PC-9 (cell line): Measurements from ENCODE around the gene TPD52L1. TPM values are rescaled to one million over a fixed set of nuclear protein-coding genes. Genes with fewer than 3 reads are reported as not detected.

ENCODE experiments used
- BruUV-seq: library from RNA; stranded (reverse); fragments of 400-500 nt; replicated peaks from 2 replicates; lab custom pipeline; 2021; lab: Mats Ljungman, UMichigan
- CTCF ChIA-PET: fragments of 300-600 bp; sonication (Branson Sonifier 250); formaldehyde crosslinking; loops from one replicate; lab custom pipeline; 2022; ENCODE audit warnings: antibody characterized with exemption; lab: Charles Lee
- POLR2A ChIA-PET: fragments of 300-600 bp; sonication (Branson Sonifier 250); formaldehyde crosslinking; loops from one replicate; lab custom pipeline; 2022; ENCODE audit warnings: antibody characterized with exemption; ENCODE audit not compliant: unreplicated experiment; lab: Charles Lee
- DNase-seq, 2 experiments: peaks; one replicate each; pipeline versions ENCODE4 v3.0.0 to v3.0.0-alpha.2; 2015 to 2022; ENCODE audit warnings: mixed read lengths in 1 of 2
- H2AFZ ChIP-seq: fragments of 200-600 bp; sonication (generic); 2 replicates; pipeline ENCODE4 v1.8.1; 2017; ENCODE audit warnings: antibody characterized with exemption
- H3F3A ChIP-seq: fragments of 200-600 bp; sonication (generic); 2 replicates; pipeline ENCODE4 v1.8.1; 2017; ENCODE audit warnings: antibody characterized with exemption, mild to moderate bottlenecking, low read depth; ENCODE audit not compliant: insufficient read depth
- H3K27ac ChIP-seq: fragments of 200-600 bp; sonication (generic); 2 replicates; pipeline ENCODE4 v1.6.1; 2016; ENCODE audit warnings: mixed run types
- H3K27me3 ChIP-seq: fragments of 200-600 bp; sonication (generic); 2 replicates; pipeline ENCODE4 v1.6.1; 2016; ENCODE audit warnings: low read depth, mixed run types; ENCODE audit not compliant: insufficient read depth
- H3K36me3 ChIP-seq: fragments of 200-600 bp; sonication (generic); 2 replicates; pipeline ENCODE4 v1.6.1; 2016; ENCODE audit warnings: low read depth, mixed run types
- H3K4me1 ChIP-seq: fragments of 200-600 bp; sonication (generic); replicated peaks from 2 replicates; pipeline ENCODE4 v1.6.1; 2016; ENCODE audit warnings: mixed run types; ENCODE audit not compliant: insufficient read depth
- H3K4me2 ChIP-seq: fragments of 200-600 bp; sonication (generic); 2 replicates; pipeline ENCODE4 v1.6.1; 2017; ENCODE audit warnings: mixed run types
- H3K4me3 ChIP-seq: fragments of 200-600 bp; sonication (generic); 2 replicates; pipeline ENCODE4 v1.6.1; 2016; ENCODE audit warnings: mixed run types
- H3K79me2 ChIP-seq: fragments of 200-600 bp; sonication (generic); 2 replicates; pipeline ENCODE4 v1.6.1; 2017; ENCODE audit warnings: low read depth, mixed run types
- H3K9me2 ChIP-seq: fragments of 200-600 bp; sonication (generic); 2 replicates; pipeline ENCODE4 v1.8.1; 2017; ENCODE audit warnings: mild to moderate bottlenecking; ENCODE audit not compliant: insufficient read depth
- H3K9me3 ChIP-seq: fragments of 200-600 bp; sonication (generic); 2 replicates; pipeline ENCODE4 v1.8.1; 2016; ENCODE audit warnings: low read depth; ENCODE audit not compliant: insufficient read depth
- H4K20me1 ChIP-seq: fragments of 200-600 bp; sonication (generic); 2 replicates; pipeline ENCODE4 v1.8.1; 2017; ENCODE audit not compliant: insufficient read depth
- EZH2 ChIP-seq: fragments of 200-600 bp; sonication (generic); IDR thresholded peaks from 2 replicates; pipeline ENCODE4 v1.8.0; 2017; ENCODE audit warnings: antibody characterized with exemption, low read depth
- intact Hi-C: fragments of 100-400 bp; cut with micrococcal nuclease; formaldehyde crosslinking; loops from one replicate; pipeline ENCODE4 v1.10.0; 2022; ENCODE audit not compliant: unreplicated experiment
- total RNA-seq: library from RNA; stranded (reverse); gene quantifications from 2 replicates; pipeline ENCODE4 v1.2.3, GENCODE V29; 2021
- TF ChIP-seq, protein P1 (sequence below): fragments of 200-600 bp; sonication (generic); conservative IDR thresholded peaks from 2 replicates; pipeline ENCODE4 v1.6.1; 2017; ENCODE audit warnings: mixed run types, antibody characterized with exemption, mild to moderate bottlenecking, moderate library complexity

TPD52L1 gene
- total RNA-seq, 1 experiment from 2014 or later: 203 TPM

DNA sequence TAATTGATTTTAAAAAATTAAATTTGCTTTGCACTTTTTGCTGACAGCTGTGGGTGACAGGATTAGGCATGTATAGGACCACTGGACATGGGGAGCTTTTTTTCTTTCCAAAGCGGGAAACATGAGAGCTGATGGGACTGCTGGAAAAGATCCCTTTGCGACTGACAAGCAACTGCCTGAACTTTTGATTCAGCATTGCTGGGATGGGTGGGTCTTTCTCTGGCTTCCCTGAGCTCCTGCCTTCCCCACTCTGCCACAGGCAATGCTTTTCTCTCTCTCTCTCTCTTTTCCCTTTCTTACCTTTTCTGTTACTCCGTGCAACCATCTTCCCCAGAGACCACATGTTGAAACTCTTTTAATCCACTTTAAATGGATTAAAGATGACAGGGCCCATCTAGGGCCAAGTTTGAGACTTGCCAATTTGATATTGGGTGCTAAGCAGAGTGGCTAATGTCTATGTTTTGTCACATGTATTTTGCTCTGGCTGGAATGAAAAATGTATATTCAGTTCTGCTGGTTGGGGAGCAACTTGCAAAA is 33.5 kb upstream of the TPD52L1 start:
- Histone ChIP-seq H3F3A (no peaks in the 10 kb centered on the region), H3K27me3 (no peaks in the 10 kb centered on the region), H3K9me3 (no peaks in the 10 kb centered on the region; the same call in 1 of the 2 replicates), H3K36me3 (no peaks in the 10 kb centered on the region), H3K4me1 (peaks cover 19% of the 10 kb centered on the region), H3K4me3 (no peak overlapping the region), H3K79me2 (no peaks in the 10 kb centered on the region), H3K4me2 (no peak overlapping the region), H2AFZ (no peak overlapping the region), H3K27ac (no peak overlapping the region), H3K9me2 (no peaks in the 10 kb centered on the region), H4K20me1 (no peaks in the 10 kb centered on the region)
- no peak for TF ChIP-seq EZH2
- TF ChIP-seq, protein P1, sequence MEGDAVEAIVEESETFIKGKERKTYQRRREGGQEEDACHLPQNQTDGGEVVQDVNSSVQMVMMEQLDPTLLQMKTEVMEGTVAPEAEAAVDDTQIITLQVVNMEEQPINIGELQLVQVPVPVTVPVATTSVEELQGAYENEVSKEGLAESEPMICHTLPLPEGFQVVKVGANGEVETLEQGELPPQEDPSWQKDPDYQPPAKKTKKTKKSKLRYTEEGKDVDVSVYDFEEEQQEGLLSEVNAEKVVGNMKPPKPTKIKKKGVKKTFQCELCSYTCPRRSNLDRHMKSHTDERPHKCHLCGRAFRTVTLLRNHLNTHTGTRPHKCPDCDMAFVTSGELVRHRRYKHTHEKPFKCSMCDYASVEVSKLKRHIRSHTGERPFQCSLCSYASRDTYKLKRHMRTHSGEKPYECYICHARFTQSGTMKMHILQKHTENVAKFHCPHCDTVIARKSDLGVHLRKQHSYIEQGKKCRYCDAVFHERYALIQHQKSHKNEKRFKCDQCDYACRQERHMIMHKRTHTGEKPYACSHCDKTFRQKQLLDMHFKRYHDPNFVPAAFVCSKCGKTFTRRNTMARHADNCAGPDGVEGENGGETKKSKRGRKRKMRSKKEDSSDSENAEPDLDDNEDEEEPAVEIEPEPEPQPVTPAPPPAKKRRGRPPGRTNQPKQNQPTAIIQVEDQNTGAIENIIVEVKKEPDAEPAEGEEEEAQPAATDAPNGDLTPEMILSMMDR: no peak
- BruUV-seq: no TSS peak
- ChIA-PET POLR2A (no interaction called here), CTCF (no interaction called here)
- no peak for DNase-seq
- intact Hi-C loops: no loop called here

DNA sequence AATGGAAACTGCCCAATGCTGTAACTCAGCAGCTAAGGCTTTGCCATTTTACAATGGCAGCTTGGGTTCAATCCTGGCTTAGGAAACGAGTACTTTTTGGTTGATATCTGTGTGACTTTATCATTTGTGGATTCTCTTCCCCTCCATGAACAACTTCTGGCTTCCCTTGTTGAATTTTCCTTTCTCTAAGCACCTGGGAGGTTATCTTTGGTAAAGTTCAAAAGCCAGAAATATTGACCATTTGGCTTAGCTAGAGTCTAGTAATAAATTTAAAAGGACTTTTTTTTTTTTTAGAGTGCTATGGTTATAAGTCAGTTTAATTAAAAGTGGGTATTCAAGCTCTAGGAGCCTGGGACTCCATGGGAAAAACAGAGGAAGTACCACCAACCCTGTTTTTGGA is 31.7 kb upstream of the TPD52L1 start:
- Histone ChIP-seq H3K9me2 (no peaks in the 10 kb centered on the region), H3K9me3 (no peaks in the 10 kb centered on the region; the same call in 1 of the 2 replicates), H3K36me3 (no peaks in the 10 kb centered on the region), H3K4me1 (peaks cover 19% of the 10 kb centered on the region), H4K20me1 (no peaks in the 10 kb centered on the region), H3K79me2 (no peaks in the 10 kb centered on the region), H2AFZ (no peak overlapping the region), H3K4me3 (no peak overlapping the region), H3K4me2 (no peak overlapping the region), H3K27me3 (no peaks in the 10 kb centered on the region), H3F3A (no peaks in the 10 kb centered on the region), H3K27ac (no peak overlapping the region)
- intact Hi-C loops: no loop called here
- BruUV-seq: no TSS peak
- ChIA-PET CTCF (interaction anchor here (1.1 kb wide), 1 partner anchor 158 kb away, joined by 3 read pairs; no protein-coding TSS in a partner anchor), POLR2A (no interaction called here)
- TF ChIP-seq, protein P1: no peak
- DNase-seq: no peak

DNA sequence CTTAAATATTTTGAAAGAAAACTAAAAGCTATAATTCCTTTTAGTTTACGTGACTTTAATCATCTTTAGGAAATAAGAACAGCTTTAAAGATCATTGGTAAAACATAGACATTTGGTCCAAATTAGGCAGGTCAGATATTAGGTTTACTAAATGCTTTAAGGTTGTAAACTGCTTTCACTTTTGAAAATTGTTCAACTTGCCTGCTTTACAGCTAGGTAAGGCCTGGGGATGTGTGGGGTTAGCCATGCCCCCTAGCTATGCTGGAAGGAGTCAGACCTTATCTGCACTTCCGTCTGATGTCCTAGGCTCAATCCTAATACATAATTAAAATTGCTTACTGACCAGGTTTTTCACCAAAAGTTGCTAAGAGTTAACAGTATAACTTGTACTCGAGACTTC is 30.5 kb upstream of the TPD52L1 start:
- Histone ChIP-seq H3K9me2 (no peaks in the 10 kb centered on the region), H3K4me2 (no peak overlapping the region), H3K36me3 (no peaks in the 10 kb centered on the region), H3K27ac (no peak overlapping the region), H3F3A (no peaks in the 10 kb centered on the region), H3K79me2 (no peaks in the 10 kb centered on the region), H3K27me3 (no peaks in the 10 kb centered on the region), H4K20me1 (no peaks in the 10 kb centered on the region), H3K9me3 (no peaks in the 10 kb centered on the region; the same call in 1 of the 2 replicates), H3K4me3 (no peak overlapping the region), H2AFZ (no peak overlapping the region; the same call in 1 of the 2 replicates), H3K4me1 (peaks cover 19% of the 10 kb centered on the region)
- DNase-seq: no peak
- CTCF ChIA-PET: interaction anchor here (0.9 to 1.3 kb wide), 3 partner anchors 9 to 252 kb away, joined by 3 to 6 read pairs (median 3); no protein-coding TSS in a partner anchor
- POLR2A ChIA-PET: interaction anchor here (0.6 kb wide), 1 partner anchor 179 kb away, joined by 3 read pairs; the partner anchor contains the start of gene HDDC2
- intact Hi-C loops: no loop called here
- BruUV-seq: no TSS peak
- no peak for TF ChIP-seq EZH2
